H9 (cell line): Measurements from ENCODE around the gene OCIAD2. TPM values are rescaled to one million over a fixed set of nuclear protein-coding genes. Genes with fewer than 3 reads are reported as not detected.
A peak's percentile ranks its signal among the peaks of the same experiment; 100 is the strongest.

Experiments used
- DNase-seq: peaks from one replicate; pipeline ENCODE4 v3.0.0-alpha.2; 2017
- H2AFZ ChIP-seq: one replicate; pipeline ENCODE4 v1.6.1; 2013; ENCODE audit warnings: mild to moderate bottlenecking, low read length, control low read depth, moderate library complexity
- H2AK5ac ChIP-seq: 2 replicates; pipeline ENCODE4 v1.6.1; 2013; ENCODE audit warnings: low read length, control low read depth, mixed read lengths; ENCODE audit not compliant: insufficient read length
- H2BK120ac ChIP-seq: one replicate; pipeline ENCODE4 v1.6.1; 2013; ENCODE audit warnings: low read depth, mild to moderate bottlenecking, low read length, control low read depth, inconsistent platforms; ENCODE audit not compliant: poor library complexity, severe bottlenecking
- H2BK12ac ChIP-seq: 2 replicates; pipeline ENCODE4 v1.6.1; 2013; ENCODE audit warnings: low read length, control low read depth, mixed read lengths, low read depth; ENCODE audit not compliant: insufficient read length
- H2BK15ac ChIP-seq: 2 replicates; pipeline ENCODE4 v1.6.1; 2013; ENCODE audit warnings: low read depth, low read length, control low read depth
- H2BK20ac ChIP-seq: one replicate; pipeline ENCODE4 v1.6.1; 2013; ENCODE audit warnings: low read depth, mild to moderate bottlenecking, low read length, control low read depth, inconsistent platforms; ENCODE audit not compliant: poor library complexity, severe bottlenecking
- H2BK5ac ChIP-seq: 2 replicates; pipeline ENCODE4 v1.6.1; 2013; ENCODE audit warnings: low read length, control low read depth, mixed read lengths; ENCODE audit not compliant: insufficient read length
- H3K14ac ChIP-seq: 2 replicates; pipeline ENCODE4 v1.6.1; 2013; ENCODE audit warnings: low read length, control low read depth; ENCODE audit not compliant: insufficient read depth
- H3K18ac ChIP-seq: 2 replicates; pipeline ENCODE4 v1.6.1; 2013; ENCODE audit warnings: low read depth, mild to moderate bottlenecking, mixed read lengths, low read length, control low read depth; ENCODE audit not compliant: insufficient read length
- H3K23ac ChIP-seq: 2 replicates; pipeline ENCODE4 v1.6.1; 2013; ENCODE audit warnings: low read length, control low read depth, mixed read lengths, low read depth; ENCODE audit not compliant: insufficient read length
- H3K23me2 ChIP-seq: 2 replicates; pipeline ENCODE4 v1.6.1; 2013; ENCODE audit warnings: low read depth, mild to moderate bottlenecking, mixed read lengths, low read length, control low read depth; ENCODE audit not compliant: insufficient read length, poor library complexity, severe bottlenecking
- H3K27ac ChIP-seq: 2 replicates; pipeline ENCODE4 v1.5.1; 2013; ENCODE audit warnings: low read length, control low read depth, mixed read lengths, low read depth; ENCODE audit not compliant: insufficient read length
- H3K27me3 ChIP-seq: 2 replicates; pipeline ENCODE4 v1.6.1; 2013; ENCODE audit warnings: low read length, control low read depth, inconsistent platforms; ENCODE audit not compliant: insufficient read depth
- H3K4ac ChIP-seq: 2 replicates; pipeline ENCODE4 v1.6.1; 2013; ENCODE audit warnings: low read depth, mild to moderate bottlenecking, control low read depth, inconsistent platforms, low read length, moderate library complexity
- H3K4me1 ChIP-seq: 2 replicates; pipeline ENCODE4 v1.6.1; 2013; ENCODE audit warnings: low read length, control low read depth, inconsistent platforms; ENCODE audit not compliant: insufficient read depth
- H3K4me2 ChIP-seq: 2 replicates; pipeline ENCODE4 v1.6.1; 2013; ENCODE audit warnings: low read length, control low read depth, mixed read lengths; ENCODE audit not compliant: insufficient read length, insufficient read depth
- H3K56ac ChIP-seq: 2 replicates; pipeline ENCODE4 v1.6.1; 2013; ENCODE audit warnings: low read depth, mild to moderate bottlenecking, mixed read lengths, low read length, control low read depth; ENCODE audit not compliant: insufficient read length
- H3K79me1 ChIP-seq: 2 replicates; pipeline ENCODE4 v1.6.1; 2013; ENCODE audit warnings: low read depth, mild to moderate bottlenecking, moderate library complexity, low read length, control low read depth, inconsistent platforms; ENCODE audit not compliant: insufficient read depth, poor library complexity, severe bottlenecking
- H3K79me2 ChIP-seq: 2 replicates; pipeline ENCODE4 v1.6.1; 2013; ENCODE audit warnings: low read length, control low read depth, inconsistent platforms; ENCODE audit not compliant: insufficient read depth
- H3K9ac ChIP-seq: 2 replicates; pipeline ENCODE4 v1.6.1; 2013; ENCODE audit warnings: low read length, control low read depth, mixed read lengths; ENCODE audit not compliant: insufficient read length; ENCODE audit errors: extremely low read depth
- H3K9me3 ChIP-seq: one replicate; pipeline ENCODE4 v1.6.1; 2013; ENCODE audit warnings: low read depth, low read length, inconsistent platforms; ENCODE audit not compliant: control insufficient read depth
- H3T11ph ChIP-seq: one replicate; pipeline ENCODE4 v1.6.1; 2013; ENCODE audit warnings: mild to moderate bottlenecking, low read length, control low read depth, inconsistent platforms
- H4K20me1 ChIP-seq: one replicate; pipeline ENCODE4 v1.6.1; 2013; ENCODE audit not compliant: control insufficient read depth, insufficient read length, insufficient read depth
- H4K5ac ChIP-seq: 2 replicates; pipeline ENCODE4 v1.6.1; 2013; ENCODE audit warnings: low read depth, mild to moderate bottlenecking, mixed read lengths, low read length, control low read depth; ENCODE audit not compliant: insufficient read length
- H4K8ac ChIP-seq: replicated peaks from 2 replicates; pipeline ENCODE4 v1.6.1; 2013; ENCODE audit warnings: low read length, control low read depth, mixed read lengths, low read depth; ENCODE audit not compliant: insufficient read length
- H4K91ac ChIP-seq: 2 replicates; pipeline ENCODE4 v1.6.1; 2013; ENCODE audit warnings: low read depth, mild to moderate bottlenecking, moderate library complexity, mixed read lengths, low read length, control low read depth; ENCODE audit not compliant: insufficient read length
- H3K27ac Mint-ChIP-seq, 3 experiments: 2 replicates in 2 of 3; 3 replicates in 1 of 3; pipeline ENCODE4 v1.8.0; 2020 to 2021; ENCODE audit warnings: mixed read lengths in 3 of 3, mild to moderate bottlenecking in 1 of 3, moderate library complexity in 1 of 3
- H3K27me3 Mint-ChIP-seq: 2 replicates; pipeline ENCODE4 v1.8.0; 2021; ENCODE audit warnings: low read depth, mild to moderate bottlenecking, moderate library complexity, mixed read lengths
- H3K36me3 Mint-ChIP-seq, 3 experiments: 2 replicates in 2 of 3; 3 replicates in 1 of 3; pipeline ENCODE4 v1.8.0; 2020 to 2021; ENCODE audit warnings: low read depth in 3 of 3, mixed read lengths in 3 of 3; ENCODE audit not compliant: insufficient read depth in 1 of 3
- H3K4me1 Mint-ChIP-seq, 2 experiments: 2 replicates each; pipeline ENCODE4 v1.8.0; 2020; ENCODE audit warnings: mixed read lengths in 2 of 2
- H3K4me3 Mint-ChIP-seq, 2 experiments: 2 replicates in 1 of 2; 3 replicates in 1 of 2; pipeline ENCODE4 v1.8.0; 2020 to 2021; ENCODE audit warnings: mild to moderate bottlenecking in 2 of 2, mixed read lengths in 2 of 2, moderate library complexity in 1 of 2
- H3K9me3 Mint-ChIP-seq, 2 experiments: 2 replicates in 1 of 2; 3 replicates in 1 of 2; pipeline ENCODE4 v1.8.0; 2020; ENCODE audit warnings: mild to moderate bottlenecking in 2 of 2, mixed read lengths in 2 of 2, moderate library complexity in 1 of 2
- CTCF ChIP-seq: fragments of 200-600 bp; sonication (generic); conservative IDR thresholded peaks from 3 replicates; pipeline ENCODE4 v1.8.0; 2021; ENCODE audit warnings: antibody characterized with exemption, mild to moderate bottlenecking
- WGBS: extraction: QIAGEN DNeasy Blood & Tissue Kit; methylation state at CpG from one replicate; pipeline ENCODE4 v1.1.7; 2013; ENCODE audit warnings: missing lambda C conversion rate, low lambda C conversion rate, mixed read lengths; ENCODE audit not compliant: insufficient read length; ENCODE audit errors: extremely low coverage; 5-methylcytosine and 5-hydroxymethylcytosine counted together
- long read RNA-seq: library from polyadenylated mRNA; unstranded; transcript quantifications from one replicate; pipeline ENCODE4 v2.0.0, GENCODE V29; 2020
- total RNA-seq: library from RNA; stranded (reverse); gene quantifications from 2 replicates; pipeline ENCODE4 v1.2.1, GENCODE V29; 2021

The OCIAD2 gene, protein sequence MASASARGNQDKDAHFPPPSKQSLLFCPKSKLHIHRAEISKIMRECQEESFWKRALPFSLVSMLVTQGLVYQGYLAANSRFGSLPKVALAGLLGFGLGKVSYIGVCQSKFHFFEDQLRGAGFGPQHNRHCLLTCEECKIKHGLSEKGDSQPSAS
- total RNA-seq = 108 TPM in 2 replicates
- long read RNA-seq, transcript OCIAD2-205 (7 exons, 1,163 nt) = major isoform, 62 of 77 reads
- long read RNA-seq, transcript OCIAD2-204 (6 exons, 812 nt) = minor isoform, 5 of 77 reads
- long read RNA-seq, partial matches to known transcripts = 4 of 77 reads
- long read RNA-seq, other reads (novel, unspliced or antisense) = 1 of 77 reads

GRCh38 chr4:48906206-48907173 lies at the start of gene OCIAD2:
OCIAD2 (minus strand) TSS chr4:48906774; CDS start chr4:48904549, 2,225 bp downstream.
- H3T11ph ChIP-seq = no peak within 1 kb of the TSS
- TF ChIP-seq CTCF = 0 out of 3 replicates have a peak, but pooled peaks have one; percentile 20
- H3K23ac ChIP-seq = no peak within 1 kb of the TSS
- H3K56ac ChIP-seq = no peak within 1 kb of the TSS
- H2BK120ac ChIP-seq = peak within 1 kb of the TSS; percentile 94
- Mint-ChIP-seq H3K36me3 (peaks cover 12 to 21% (median 17%) of the 10 kb centered on the region in 3 experiments; a peak in 5 of 7 replicates), H3K9me3 (no peaks in the 10 kb centered on the region; a peak in 1 of 5 replicates), H3K27ac (peak within 1 kb of the TSS in 2 of 3 experiments; percentile 88 to 95; a peak in 5 of 7 replicates), H3K4me3 (peak within 1 kb of the TSS; percentile 87 to 88), H3K27me3 (no peaks in the 10 kb centered on the region; the same call in 1 of the 2 replicates), H3K4me1 (peaks cover 8 to 18% of the 10 kb centered on the region in 2 experiments)
- peak within 1 kb of the TSS; percentile 78 for H2AK5ac ChIP-seq
- H2BK12ac ChIP-seq = peak within 1 kb of the TSS; percentile 63
- no peaks in the 10 kb centered on the region for H4K20me1 ChIP-seq
- H3K9me3 ChIP-seq = no peaks in the 10 kb centered on the region
- peak within 1 kb of the TSS; percentile 78 for H3K4me2 ChIP-seq
- no peaks in the 10 kb centered on the region for H3K79me1 ChIP-seq
- H2AFZ ChIP-seq = peak within 1 kb of the TSS; percentile 43
- no peaks in the 10 kb centered on the region for H3K27me3 ChIP-seq
- H4K8ac ChIP-seq = peak within 1 kb of the TSS; percentile 12
- peak within 1 kb of the TSS; percentile 66 for H3K9ac ChIP-seq
- no CpG with 5 or more reads among the region's 65 CpGs for WGBS
- H3K4me1 ChIP-seq = peaks cover 4% of the 10 kb centered on the region
- DNase-seq = peak; percentile 92
- H3K18ac ChIP-seq = peak within 1 kb of the TSS; percentile 95
- H2BK5ac ChIP-seq = no peak within 1 kb of the TSS
- no peak within 1 kb of the TSS for H3K27ac ChIP-seq
- H3K79me2 ChIP-seq = peaks cover 4% of the 10 kb centered on the region; the same call in 1 of the 2 replicates
- H3K14ac ChIP-seq = peak within 1 kb of the TSS; percentile 95
- H3K23me2 ChIP-seq = peaks cover 13% of the 10 kb centered on the region
- H3K4ac ChIP-seq = peak within 1 kb of the TSS; percentile 74
- 0 out of 2 replicates have a peak within 1 kb of the TSS, but pooled peaks have one; percentile 97 for H2BK15ac ChIP-seq
- H2BK20ac ChIP-seq = peak within 1 kb of the TSS; percentile 85
- no peak within 1 kb of the TSS for H4K5ac ChIP-seq
- H4K91ac ChIP-seq = peak within 1 kb of the TSS; percentile 86
